Ectodermal cell (in vitro differentiated cells): ENCODE measurements around the gene PTPN3.

ENCODE experiments used
- H3K27ac ChIP-seq: 2 replicates; pipeline ENCODE4 v1.7.0; 2013; ENCODE audit warnings: mild to moderate bottlenecking, low read depth, low read length; ENCODE audit not compliant: insufficient read depth, poor library complexity, severe bottlenecking
- H3K27me3 ChIP-seq: 2 replicates; pipeline ENCODE4 v1.7.0; 2013; ENCODE audit warnings: mild to moderate bottlenecking, low read length; ENCODE audit not compliant: insufficient read depth, control insufficient read depth, poor library complexity, severe bottlenecking
- H3K36me3 ChIP-seq: one replicate; pipeline ENCODE4 v1.7.0; 2013; ENCODE audit warnings: low read length; ENCODE audit not compliant: control insufficient read depth, insufficient read depth
- H3K4me1 ChIP-seq: one replicate; pipeline ENCODE4 v1.7.0; 2013; ENCODE audit warnings: low read length; ENCODE audit not compliant: control insufficient read depth, insufficient read depth
- H3K4me3 ChIP-seq: 2 replicates; pipeline ENCODE4 v1.7.0; 2013; ENCODE audit warnings: low read depth, low read length, control low read depth; ENCODE audit not compliant: insufficient read depth
- H3K9me3 ChIP-seq: 2 replicates; pipeline ENCODE4 v1.7.0; 2013; ENCODE audit warnings: mild to moderate bottlenecking, low read length, moderate library complexity; ENCODE audit not compliant: control insufficient read depth
- WGBS, 2 experiments: methylation state at CpG; one replicate each; pipeline ENCODE4 v1.1.7; 2013; ENCODE audit warnings: missing lambda C conversion rate in 2 of 2; 5-methylcytosine and 5-hydroxymethylcytosine counted together

PTPN3 gene

GRCh38 chr9:109506097-109506712 lies 8.1 kb upstream of the PTPN3 start:
- no peaks in the 10 kb centered on the region for H3K9me3 ChIP-seq
- H3K27me3 ChIP-seq: peaks cover 14% of the 10 kb centered on the region
- 84 to 89% methylated on average over 2 to 3 of the region's 3 CpGs for WGBS, 2 experiments
- no peak overlapping the region for H3K27ac ChIP-seq
- H3K4me1 ChIP-seq: no peaks in the 10 kb centered on the region
- no peaks in the 10 kb centered on the region for H3K36me3 ChIP-seq
- H3K4me3 ChIP-seq: no peak overlapping the region

GRCh38 chr9:109504689-109505088 lies 6.6 kb upstream of the PTPN3 start:
- no peaks in the 10 kb centered on the region for H3K9me3 ChIP-seq
- WGBS, 2 experiments: 75 to 79% methylated on average over 5 of the region's 5 CpGs
- no peaks in the 10 kb centered on the region for H3K4me1 ChIP-seq
- H3K4me3 ChIP-seq: no peak overlapping the region
- H3K27ac ChIP-seq: no peak overlapping the region
- H3K36me3 ChIP-seq: no peaks in the 10 kb centered on the region
- peaks cover 30% of the 10 kb centered on the region for H3K27me3 ChIP-seq

DNA sequence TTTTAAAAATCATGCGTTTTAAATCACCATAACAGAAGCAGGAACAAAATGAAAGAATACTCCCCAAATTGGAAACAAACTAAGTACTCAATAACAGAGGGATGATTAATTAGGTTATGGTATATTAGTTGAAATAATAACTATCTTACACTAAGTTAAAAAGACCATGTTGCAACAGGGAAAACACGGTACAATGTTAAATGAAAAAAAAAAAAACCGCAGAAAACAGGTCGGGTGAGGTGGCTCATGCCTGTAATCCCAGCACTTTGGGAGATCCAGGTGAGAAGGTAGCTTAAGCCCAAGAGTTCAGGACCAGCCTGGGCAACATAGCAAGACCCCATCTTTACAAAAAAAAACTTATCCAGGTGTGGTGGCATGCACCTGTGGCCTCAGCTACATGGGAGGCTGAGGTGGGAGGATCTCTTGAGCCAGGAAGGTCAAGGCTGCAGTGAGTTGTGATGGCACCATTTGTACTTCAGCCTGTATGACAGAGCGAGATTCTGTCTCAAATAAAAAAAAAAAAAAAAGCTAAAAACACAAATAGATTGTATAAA lies 2.4 kb upstream of the PTPN3 start:
- Histone ChIP-seq H3K36me3 (no peaks in the 10 kb centered on the region), H3K4me1 (no peaks in the 10 kb centered on the region), H3K27ac (no peak overlapping the region), H3K27me3 (peaks cover 68% of the 10 kb centered on the region), H3K9me3 (no peaks in the 10 kb centered on the region), H3K4me3 (no peak overlapping the region)
- WGBS, 2 experiments: 72 to 77% methylated on average over 4 to 5 of the region's 5 CpGs

- Histone ChIP-seq H3K27ac (no peak overlapping the region), H3K9me3 (no peaks in the 10 kb centered on the region), H3K27me3 (peaks cover 75% of the 10 kb centered on the region), H3K4me3 (peak overlapping the region; percentile 3), H3K4me1 (no peaks in the 10 kb centered on the region), H3K36me3 (no peaks in the 10 kb centered on the region)
- 5% methylated on average over 56 of the region's 56 CpGs for WGBS, 2 experiments
Measured at GRCh38 chr9:109499631-109500410, 1.7 kb upstream of the PTPN3 start.

DNA sequence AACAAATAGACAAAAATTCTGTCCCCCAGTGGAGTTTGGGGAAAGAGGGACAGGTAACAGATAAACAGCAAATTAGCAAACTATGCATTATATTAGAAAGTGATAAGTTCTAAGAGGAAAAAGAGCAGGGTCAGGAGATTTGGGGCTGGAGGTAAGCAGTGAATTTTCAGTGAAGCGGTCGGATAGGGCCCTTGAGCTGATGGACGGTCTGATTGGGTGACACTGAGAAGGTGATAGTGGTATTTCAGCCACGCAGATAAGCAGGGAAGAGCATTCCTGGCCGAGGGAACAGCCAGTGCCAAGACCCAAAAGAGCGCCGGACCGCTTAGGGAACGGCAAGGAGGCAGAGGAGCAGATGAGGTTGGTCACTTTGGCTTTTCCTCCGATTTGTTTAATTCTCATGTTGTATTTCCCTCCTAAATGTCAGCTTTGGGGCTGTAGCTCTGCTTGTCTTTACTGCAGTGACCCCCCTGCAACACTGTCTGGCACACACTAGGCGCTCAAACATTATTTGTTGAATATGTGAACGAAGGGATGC lies 1.1 kb upstream of the PTPN3 start:
- Histone ChIP-seq H3K4me3 (no peak overlapping the region), H3K27ac (no peak overlapping the region), H3K9me3 (no peaks in the 10 kb centered on the region), H3K4me1 (no peaks in the 10 kb centered on the region), H3K27me3 (peaks cover 78% of the 10 kb centered on the region), H3K36me3 (no peaks in the 10 kb centered on the region)
- WGBS, 2 experiments: 20 to 21% methylated on average over 12 of the region's 12 CpGs

- Histone ChIP-seq H3K27me3 (peaks cover 79% of the 10 kb centered on the region), H3K27ac (no peak overlapping the region)
- WGBS, 2 experiments: 7% methylated on average over 82 of the region's 82 CpGs
Measured at GRCh38 chr9:109497226-109498153, 617 bp downstream of the PTPN3 start.

DNA sequence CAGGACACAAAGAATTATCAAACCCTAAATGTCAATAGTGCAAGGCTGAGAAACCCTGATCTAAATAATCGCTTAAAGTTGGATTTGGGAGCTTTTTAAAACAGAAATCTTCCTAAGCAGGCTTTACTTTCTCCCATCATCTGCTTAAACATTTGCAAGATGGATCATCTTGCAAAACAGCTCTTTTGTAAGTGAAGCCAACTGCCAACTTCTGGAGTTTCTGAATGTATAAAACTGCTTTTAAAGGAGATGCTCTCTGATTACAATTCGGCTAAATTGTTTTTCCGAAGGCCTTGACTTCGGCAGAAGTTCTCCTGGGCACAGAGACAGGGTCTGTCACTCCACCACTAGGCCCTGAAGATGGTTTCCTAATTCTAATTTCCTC lies 1.3 kb downstream of the PTPN3 start:
- no peak overlapping the region for H3K27ac ChIP-seq
- 92 to 94% methylated on average over 4 of the region's 4 CpGs for WGBS, 2 experiments
- H3K4me3 ChIP-seq: no peak overlapping the region
- H3K36me3 ChIP-seq: no peaks in the 10 kb centered on the region
- H3K9me3 ChIP-seq: no peaks in the 10 kb centered on the region
- no peaks in the 10 kb centered on the region for H3K4me1 ChIP-seq
- peaks cover 72% of the 10 kb centered on the region for H3K27me3 ChIP-seq

More at GRCh38 chr9:109497226-109498153, 617 bp downstream of the PTPN3 start:
- H3K9me3 ChIP-seq: no peaks in the 10 kb centered on the region
- H3K4me3 ChIP-seq: peak overlapping the region; percentile 38
- no peaks in the 10 kb centered on the region for H3K4me1 ChIP-seq
- H3K36me3 ChIP-seq: no peaks in the 10 kb centered on the region

DNA sequence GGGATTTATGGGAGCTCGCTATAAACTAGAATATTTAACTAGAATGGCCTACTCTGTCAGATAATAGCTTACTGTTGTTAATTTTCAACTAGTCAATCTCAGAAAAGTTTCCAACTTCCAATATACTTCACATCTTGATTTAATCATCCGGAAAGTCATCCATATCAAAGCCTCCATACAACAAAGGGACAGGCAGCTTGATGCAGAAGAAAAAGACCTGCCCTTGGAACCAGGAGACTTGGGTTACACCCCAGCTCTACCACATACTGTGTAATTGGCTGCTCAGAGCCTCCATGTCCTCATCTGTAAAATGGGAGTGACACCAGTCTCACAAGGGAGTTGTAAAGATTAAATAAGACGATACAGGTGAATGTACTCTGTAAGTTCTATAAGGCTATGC lies 1.9 kb downstream of the PTPN3 start:
- H3K4me3 ChIP-seq: no peak overlapping the region
- H3K9me3 ChIP-seq: no peaks in the 10 kb centered on the region
- 90 to 92% methylated on average over 3 of the region's 3 CpGs for WGBS, 2 experiments
- H3K27ac ChIP-seq: no peak overlapping the region
- peaks cover 66% of the 10 kb centered on the region for H3K27me3 ChIP-seq
- no peaks in the 10 kb centered on the region for H3K36me3 ChIP-seq
- H3K4me1 ChIP-seq: no peaks in the 10 kb centered on the region

- H3K9me3 ChIP-seq: no peaks in the 10 kb centered on the region
- H3K27ac ChIP-seq: no peak overlapping the region
- H3K27me3 ChIP-seq: peaks cover 41% of the 10 kb centered on the region
- no peak overlapping the region for H3K4me3 ChIP-seq
- WGBS, 2 experiments: 82 to 87% methylated on average over 6 of the region's 6 CpGs
- H3K4me1 ChIP-seq: no peaks in the 10 kb centered on the region
- H3K36me3 ChIP-seq: no peaks in the 10 kb centered on the region
Measured at GRCh38 chr9:109493648-109494047, 4.5 kb downstream of the PTPN3 start.
